Stomach (tissue), 9 donors: ENCODE results near the gene LIG1. TPM values are rescaled to one million over a fixed set of nuclear protein-coding genes. Genes with fewer than 3 reads are reported as not detected.
A peak's percentile ranks its signal among the peaks of the same experiment; 100 is the strongest.

ENCODE experiments used
- DNase-seq, 2 donors: peaks; one replicate each; pipeline versions ENCODE4 v3.0.0 to v3.0.0-alpha.2; 2013 to 2019
- H3K27ac ChIP-seq, 5 donors: fragments of 200-600 bp in 4 of 5; sonication (generic) in 4 of 5; one replicate each; pipeline ENCODE4 v1.5.1; 2013 to 2019; ENCODE audit warnings: mild to moderate bottlenecking in 1 of 5, moderate library complexity in 1 of 5
- H3K27me3 ChIP-seq, 3 donors: fragments of 200-600 bp; sonication (generic); one replicate each; pipeline ENCODE4 v1.5.1; 2017 to 2019; ENCODE audit warnings: mixed run types in 1 of 3
- H3K36me3 ChIP-seq, 4 donors: fragments of 200-600 bp; sonication (generic); 1 replicate in 3 of 4; 2 replicates in 1 of 4; pipeline ENCODE4 v1.5.1; 2016 to 2019
- H3K4me1 ChIP-seq, 4 donors: fragments of 200-600 bp; sonication (generic); one replicate each; pipeline ENCODE4 v1.5.1; 2016 to 2019
- H3K4me3 ChIP-seq, 4 donors: fragments of 200-600 bp; sonication (generic) in 3 of 4; one replicate each; pipeline ENCODE4 v1.5.1; 2016 to 2019; ENCODE audit warnings: mild to moderate bottlenecking in 1 of 4
- H3K9me3 ChIP-seq, 4 donors: fragments of 200-600 bp; sonication (generic); one replicate each; pipeline ENCODE4 v1.5.1; 2016 to 2019
- CTCF ChIP-seq, 7 experiments: fragments of 450-650 bp in 4 of 7; fragments of 200-600 bp in 3 of 7; sonication (generic) in 3 of 7; IDR thresholded peaks; one replicate each; pipeline ENCODE4 v1.5.1; 2016 to 2019; ENCODE audit warnings: antibody characterized with exemption in 7 of 7, control low read depth in 2 of 7, mild to moderate bottlenecking in 1 of 7
- EP300 ChIP-seq: sonication (generic); formaldehyde crosslinking; IDR thresholded peaks from one replicate; pipeline ENCODE4 v1.6.1; 2017; ENCODE audit warnings: antibody characterized with exemption
- POLR2A ChIP-seq, 4 donors: fragments of 450-650 bp; IDR thresholded peaks; one replicate each; pipeline ENCODE4 v1.6.1; 2016; ENCODE audit warnings: antibody characterized with exemption in 4 of 4, control low read depth in 2 of 4, mild to moderate bottlenecking in 1 of 4, moderate library complexity in 1 of 4
- POLR2AphosphoS5 ChIP-seq, 3 donors: sonication (generic); formaldehyde crosslinking; IDR thresholded peaks; one replicate each; pipeline ENCODE4 v1.6.1; 2016; ENCODE audit warnings: antibody characterized with exemption in 3 of 3
- WGBS, 5 donors: extraction: QIAGEN DNeasy Blood & Tissue Kit in 3 of 5; methylation state at CpG; one replicate each; pipeline versions ENCODE4 v1.1.5 to v1.1.7; 2013 to 2018; 5-methylcytosine and 5-hydroxymethylcytosine counted together
- intact Hi-C: fragments of 100-400 bp; cut with DNase I; formaldehyde crosslinking; loops from one replicate; pipeline ENCODE4 v1.15.1; 2023; ENCODE audit warnings: low total_unique reads
- polyA plus RNA-seq, 3 donors: library from polyadenylated mRNA; stranded (reverse); fragments of 200-250 nt; gene quantifications; one replicate each; pipeline ENCODE4 v1.2.3, GENCODE V29; 2013
- total RNA-seq, 5 donors: library from RNA; depleted of rRNA; stranded (reverse); fragments of >200 nt; gene quantifications; one replicate each; pipeline versions ENCODE4 v1.1.0 to v1.2.3, GENCODE V29; 2014 to 2016
- donor health status: healthy with polysubstance abuse.
- donor health status: Bipolar disorder and iron deficiency.
- donor health status: healthy.

The LIG1 gene
- total and polyA plus RNA-seq, 8 donors = 15.9 to 48.2 (median 19.0) TPM

- 3 to 11% (median 8%) methylated on average over 5 of the region's 5 CpGs for WGBS, 5 donors
- Histone ChIP-seq H3K9me3 (no peaks in the 10 kb centered on the region), H3K4me3 (peak overlapping the region; percentile 61 to 77 (median 74)), H3K36me3 (peaks cover 0 to 3% (median 0%) of the 10 kb centered on the region in 4 donors), H3K4me1 (peaks cover 6 to 36% (median 15%) of the 10 kb centered on the region in 4 donors), H3K27me3 (no peaks in the 10 kb centered on the region), H3K27ac (peak overlapping the region; percentile 68 to 82 (median 79))
- DNase-seq = no peak
- intact Hi-C loops = no loop called here
- no peak for TF ChIP-seq EP300
- TF ChIP-seq POLR2A (IDR thresholded peaks at IDR 0.05) = no peak
- no peak for TF ChIP-seq CTCF (IDR thresholded peaks at IDR 0.05)
- TF ChIP-seq POLR2AphosphoS5 (IDR thresholded peaks at IDR 0.05) = no peak
These were observed 33.2 kb upstream of the LIG1 start for GRCh38 chr19:48203222-48203793.

- TF ChIP-seq CTCF (IDR thresholded peaks at IDR 0.05) = no peak
- no peak for TF ChIP-seq EP300
- TF ChIP-seq POLR2A (IDR thresholded peaks at IDR 0.05) = no peak
- no peak for TF ChIP-seq POLR2AphosphoS5 (IDR thresholded peaks at IDR 0.05)
- DNase-seq = peak in 1 of 2 donors; percentile 41
- 32 to 59% (median 48%) methylated on average over 13 of the region's 13 CpGs for WGBS, 5 donors
- H3K27ac ChIP-seq = no peak overlapping the region
- peaks cover 0 to 10% (median 4%) of the 10 kb centered on the region in 4 donors for H3K4me1 ChIP-seq
- no peak overlapping the region for H3K4me3 ChIP-seq
- intact Hi-C loops = no loop called here
- H3K9me3 ChIP-seq = no peaks in the 10 kb centered on the region
- peaks cover 0 to 8% (median 6%) of the 10 kb centered on the region in 4 donors for H3K36me3 ChIP-seq
- H3K27me3 ChIP-seq = peaks cover 0 to 13% (median 0%) of the 10 kb centered on the region in 3 donors
These were observed 27.0 kb upstream of the LIG1 start for GRCh38 chr19:48196933-48197665.

GRCh38 chr19:48196321-48196763, 26.2 kb upstream of the LIG1 start:
- H3K4me3 ChIP-seq = no peak overlapping the region
- no peak for DNase-seq
- H3K27me3 ChIP-seq = peaks cover 0 to 13% (median 0%) of the 10 kb centered on the region in 3 donors
- H3K36me3 ChIP-seq = peaks cover 0 to 8% (median 6%) of the 10 kb centered on the region in 4 donors
- no peak for TF ChIP-seq POLR2A (IDR thresholded peaks at IDR 0.05)
- no peak for TF ChIP-seq EP300
- no peak for TF ChIP-seq POLR2AphosphoS5 (IDR thresholded peaks at IDR 0.05)
- no peak for TF ChIP-seq CTCF (IDR thresholded peaks at IDR 0.05)
- intact Hi-C loops = no loop called here
- H3K27ac ChIP-seq = no peak overlapping the region
- H3K4me1 ChIP-seq = peaks cover 0 to 10% (median 4%) of the 10 kb centered on the region in 4 donors
- no peaks in the 10 kb centered on the region for H3K9me3 ChIP-seq
- 56 to 71% (median 69%) methylated on average over 19 to 23 of the region's 23 CpGs for WGBS, 5 donors

GRCh38 chr19:48194844-48195830, 25.0 kb upstream of the LIG1 start:
- Histone ChIP-seq H3K27me3 (peaks cover 0 to 13% (median 0%) of the 10 kb centered on the region in 3 donors), H3K27ac (no peak overlapping the region), H3K4me3 (no peak overlapping the region), H3K36me3 (peaks cover 0 to 8% (median 6%) of the 10 kb centered on the region in 4 donors), H3K4me1 (peaks cover 0 to 10% (median 4%) of the 10 kb centered on the region in 4 donors), H3K9me3 (no peaks in the 10 kb centered on the region)
- WGBS, 5 donors = 72 to 84% (median 80%) methylated on average over 65 to 95 of the region's 95 CpGs
- intact Hi-C loops = no loop called here
- TF ChIP-seq CTCF (IDR thresholded peaks at IDR 0.05) = no peak
- TF ChIP-seq EP300 = no peak
- TF ChIP-seq POLR2AphosphoS5 (IDR thresholded peaks at IDR 0.05) = no peak
- TF ChIP-seq POLR2A (IDR thresholded peaks at IDR 0.05) = no peak
- no peak for DNase-seq
